SU-DHL-6 (cell line): ENCODE results near the gene CYBA.

Experiments
- H2AFZ ChIP-seq: fragments of 200-600 bp; sonication (generic); 2 replicates; pipeline ENCODE4 v1.6.1; 2014; ENCODE audit warnings: low read depth, mild to moderate bottlenecking, moderate library complexity, mixed read lengths, antibody characterized with exemption, low read length; ENCODE audit not compliant: severe bottlenecking
- H3F3A ChIP-seq: fragments of 200-600 bp; shearing (Covaris generic); 2 replicates; pipeline ENCODE4 v1.6.0; 2016; ENCODE audit warnings: antibody characterized with exemption, mild to moderate bottlenecking; ENCODE audit not compliant: insufficient read depth
- H3K27ac ChIP-seq: fragments of 200-600 bp; sonication (generic); 2 replicates; pipeline ENCODE4 v1.5.1; 2016; ENCODE audit warnings: low read depth, mild to moderate bottlenecking, low read length, moderate library complexity, mixed read lengths
- H3K27me3 ChIP-seq: fragments of 200-600 bp; sonication (generic), shearing (Covaris generic); 2 replicates; pipeline ENCODE4 v1.6.0; 2014; ENCODE audit warnings: mild to moderate bottlenecking, low read length
- H3K36me3 ChIP-seq: fragments of 200-600 bp; sonication (generic); 2 replicates; pipeline ENCODE4 v1.6.1; 2014; ENCODE audit warnings: mild to moderate bottlenecking, low read length, mixed read lengths
- H3K4me2 ChIP-seq: fragments of 300-600, 200-600 bp; shearing (Covaris generic), sonication (generic); 2 replicates; pipeline ENCODE4 v1.6.0; 2014; ENCODE audit warnings: low read length, low read depth, mild to moderate bottlenecking; ENCODE audit not compliant: poor library complexity, severe bottlenecking
- H3K4me3 ChIP-seq: fragments of 200-600 bp; sonication (generic); 2 replicates; pipeline ENCODE4 v1.5.1; 2014; ENCODE audit warnings: antibody characterized with exemption, low read length, mild to moderate bottlenecking, mixed read lengths; ENCODE audit not compliant: insufficient read depth, poor library complexity, severe bottlenecking
- H3K79me2 ChIP-seq: fragments of 200-600 bp; sonication (generic); 2 replicates; pipeline ENCODE4 v1.6.1; 2014; ENCODE audit warnings: mild to moderate bottlenecking, low read length, moderate library complexity; ENCODE audit not compliant: insufficient read depth
- H3K9ac ChIP-seq: fragments of 200-600 bp; sonication (generic); 2 replicates; pipeline ENCODE4 v1.7.0; 2014; ENCODE audit warnings: mild to moderate bottlenecking, low read length
- H3K9me2 ChIP-seq: fragments of 200-600 bp; sonication (generic); replicated peaks from 2 replicates; pipeline ENCODE4 v1.6.1; 2014; ENCODE audit warnings: low read length; ENCODE audit not compliant: insufficient read depth
- H3K9me3 ChIP-seq: fragments of 200-600 bp; sonication (generic); 2 replicates; pipeline ENCODE4 v1.6.1; 2014; ENCODE audit warnings: low read length, mixed read lengths; ENCODE audit not compliant: insufficient read depth
- H4K20me1 ChIP-seq: fragments of 200-600 bp; sonication (generic); 2 replicates; pipeline ENCODE4 v1.6.1; 2014; ENCODE audit warnings: low read depth, mild to moderate bottlenecking, antibody characterized with exemption, low read length, moderate library complexity, mixed read lengths
- CTCF ChIP-seq: fragments of 200-600 bp; sonication (generic); IDR thresholded peaks from one replicate; pipeline ENCODE4 v1.5.1; 2017; ENCODE audit warnings: antibody characterized with exemption, mild to moderate bottlenecking, low read length, moderate library complexity; ENCODE audit not compliant: insufficient read depth, poor library complexity, severe bottlenecking
- EZH2phosphoT487 ChIP-seq: fragments of 200-600 bp; sonication (generic), shearing (Covaris generic); conservative IDR thresholded peaks from 2 replicates; pipeline ENCODE4 v1.6.1; 2018; ENCODE audit warnings: mild to moderate bottlenecking, antibody characterized with exemption, low read length, moderate library complexity, mixed read lengths

The CYBA gene

GRCh38 chr16:88651989-88652761 lies 1.3 kb upstream of the CYBA start:
- Histone ChIP-seq H3K9ac (peak overlapping the region; percentile 95), H3K4me3 (peak overlapping the region; percentile 10), H3K79me2 (peaks cover 26% of the 10 kb centered on the region), H3K36me3 (no peaks in the 10 kb centered on the region), H3K27me3 (no peaks in the 10 kb centered on the region), H3K9me2 (no peaks in the 10 kb centered on the region), H2AFZ (no peak overlapping the region), H3K4me2 (peak overlapping the region; percentile 84), H3K27ac (peak overlapping the region; percentile 90), H4K20me1 (peaks cover 12% of the 10 kb centered on the region; the same call in 1 of the 2 replicates), H3K9me3 (no peaks in the 10 kb centered on the region), H3F3A (no peaks in the 10 kb centered on the region)
- TF ChIP-seq CTCF (no peak), EZH2phosphoT487 (no peak)

GRCh38 chr16:88651276-88651988 lies 579 bp upstream of the CYBA start:
- peaks cover 26% of the 10 kb centered on the region for H3K79me2 ChIP-seq
- H3K9me3 ChIP-seq = no peaks in the 10 kb centered on the region
- no peak overlapping the region for H2AFZ ChIP-seq
- peaks cover 12% of the 10 kb centered on the region; the same call in 1 of the 2 replicates for H4K20me1 ChIP-seq
- no peaks in the 10 kb centered on the region for H3K9me2 ChIP-seq
- no peaks in the 10 kb centered on the region for H3K36me3 ChIP-seq
- TF ChIP-seq CTCF = no peak
- no peak for TF ChIP-seq EZH2phosphoT487
- H3K27me3 ChIP-seq = no peaks in the 10 kb centered on the region
- H3K9ac ChIP-seq = peak overlapping the region; percentile 95
- peak overlapping the region; percentile 90 for H3K27ac ChIP-seq
- H3F3A ChIP-seq = no peaks in the 10 kb centered on the region
- H3K4me3 ChIP-seq = peak overlapping the region; percentile 80
- H3K4me2 ChIP-seq = peak overlapping the region; percentile 84

GRCh38 chr16:88649924-88650748 lies 717 bp downstream of the CYBA start:
- Histone ChIP-seq H3K27ac (peak overlapping the region; percentile 90), H4K20me1 (peaks cover 12% of the 10 kb centered on the region; the same call in 1 of the 2 replicates)

More at GRCh38 chr16:88649924-88650748, 717 bp downstream of the CYBA start:
- TF ChIP-seq CTCF = no peak
- no peak for TF ChIP-seq EZH2phosphoT487
- Histone ChIP-seq H2AFZ (no peak overlapping the region), H3F3A (no peaks in the 10 kb centered on the region), H3K27me3 (no peaks in the 10 kb centered on the region), H3K36me3 (no peaks in the 10 kb centered on the region), H3K79me2 (peaks cover 26% of the 10 kb centered on the region), H3K4me3 (peak overlapping the region; percentile 80), H3K9ac (peak overlapping the region; percentile 95), H3K4me2 (peak overlapping the region; percentile 86), H3K9me2 (no peaks in the 10 kb centered on the region), H3K9me3 (no peaks in the 10 kb centered on the region)
